IMR-90 (cell line): ENCODE results near the gene RECK. TPM values are rescaled to one million over a fixed set of nuclear protein-coding genes. Genes with fewer than 3 reads are reported as not detected.

ENCODE experiments used
- ATAC-seq: fragments of 200-7000 bp; cut with Tn5 transposase; 2 replicates; pipeline ENCODE4 v1.9.1; 2020; ENCODE audit warnings: low read depth, mild to moderate bottlenecking, moderate library complexity
- BruUV-seq: library from RNA; stranded (reverse); fragments of 400-500 nt; replicated peaks from 2 replicates; lab custom pipeline; 2021; lab: Mats Ljungman, UMichigan
- CTCF ChIA-PET: fragments of 300-600 bp; formaldehyde crosslinking; extraction: SDS; loops from one replicate; lab custom pipeline; 2021; ENCODE audit warnings: antibody characterized with exemption; lab: Yijun Ruan, JAX
- POLR2A ChIA-PET: fragments of 300-600 bp; sonication (Branson Sonifier 250); formaldehyde crosslinking; loops from one replicate; lab custom pipeline; 2022; ENCODE audit warnings: antibody characterized with exemption; ENCODE audit not compliant: unreplicated experiment; lab: Charles Lee
- DNase-seq: peaks from one replicate; pipeline ENCODE4 v3.0.0; 2013
- H2AFZ ChIP-seq: replicated peaks from 2 replicates; pipeline ENCODE3; 2013; ENCODE audit warnings: low read length, mild to moderate bottlenecking; ENCODE audit not compliant: poor library complexity
- H2AK5ac ChIP-seq: 2 replicates; pipeline ENCODE4 v1.6.1; 2013; ENCODE audit warnings: low read depth, low read length, inconsistent platforms
- H2AK9ac ChIP-seq: replicated peaks from 2 replicates; pipeline ENCODE3; 2013; ENCODE audit warnings: mild to moderate bottlenecking, low read depth, low read length, moderate library complexity; ENCODE audit not compliant: poor library complexity
- H2BK120ac ChIP-seq: 2 replicates; pipeline ENCODE4 v1.6.1; 2013; ENCODE audit warnings: low read depth, low read length, inconsistent platforms
- H2BK15ac ChIP-seq: 3 replicates; pipeline ENCODE4 v1.6.1; 2013; ENCODE audit warnings: low read depth, low read length, inconsistent platforms
- H2BK20ac ChIP-seq: 2 replicates; pipeline ENCODE4 v1.6.1; 2013; ENCODE audit warnings: low read depth, mild to moderate bottlenecking, inconsistent platforms, low read length, moderate library complexity
- H2BK5ac ChIP-seq: 2 replicates; pipeline ENCODE4 v1.6.1; 2013; ENCODE audit warnings: mild to moderate bottlenecking, low read depth, low read length, inconsistent platforms; ENCODE audit not compliant: poor library complexity, severe bottlenecking
- H3K14ac ChIP-seq: replicated peaks from 2 replicates; pipeline ENCODE4 v1.6.1; 2013; ENCODE audit warnings: low read depth, low read length, inconsistent platforms
- H3K18ac ChIP-seq: 2 replicates; pipeline ENCODE4 v1.6.1; 2013; ENCODE audit warnings: low read depth, low read length, control low read depth
- H3K23ac ChIP-seq: 2 replicates; pipeline ENCODE4 v1.6.1; 2013; ENCODE audit warnings: low read depth, low read length, inconsistent platforms
- H3K27ac ChIP-seq: 2 replicates; pipeline ENCODE4 v1.5.1; 2013; ENCODE audit warnings: mild to moderate bottlenecking, control low read depth, low read length; ENCODE audit not compliant: insufficient read depth
- H3K27me3 ChIP-seq: 2 replicates; pipeline ENCODE4 v1.6.1; 2013; ENCODE audit warnings: low read length; ENCODE audit not compliant: control insufficient read depth, insufficient read depth
- H3K36me3 ChIP-seq: 2 replicates; pipeline ENCODE4 v1.6.1; 2013; ENCODE audit warnings: low read length, mixed read lengths; ENCODE audit not compliant: control insufficient read depth, insufficient read depth
- H3K4ac ChIP-seq: 2 replicates; pipeline ENCODE4 v1.6.1; 2013; ENCODE audit warnings: low read depth, low read length, inconsistent platforms
- H3K4me1 ChIP-seq: 2 replicates; pipeline ENCODE4 v1.6.1; 2013; ENCODE audit warnings: low read length, mixed read lengths; ENCODE audit not compliant: control insufficient read depth, insufficient read depth
- H3K4me2 ChIP-seq: 2 replicates; pipeline ENCODE4 v1.6.1; 2013; ENCODE audit warnings: low read depth, mild to moderate bottlenecking, control low read depth, low read length, moderate library complexity
- H3K4me3 ChIP-seq: 2 replicates; pipeline ENCODE4 v1.5.1; 2013; ENCODE audit warnings: low read depth, mild to moderate bottlenecking, control low read depth, low read length, moderate library complexity; ENCODE audit not compliant: insufficient read depth
- H3K56ac ChIP-seq: 2 replicates; pipeline ENCODE4 v1.6.1; 2013; ENCODE audit warnings: low read length, inconsistent platforms; ENCODE audit not compliant: insufficient read depth; ENCODE audit errors: extremely low read depth
- H3K79me1 ChIP-seq, 2 experiments: 2 replicates each; pipeline ENCODE4 v1.6.1; 2013; ENCODE audit warnings: low read length in 2 of 2, inconsistent platforms in 1 of 2, low read depth in 1 of 2
- H3K9ac ChIP-seq: 2 replicates; pipeline ENCODE4 v1.6.1; 2013; ENCODE audit warnings: low read depth, low read length, control low read depth
- H3K9me1 ChIP-seq: 2 replicates; pipeline ENCODE4 v1.6.1; 2013; ENCODE audit warnings: low read length, inconsistent platforms; ENCODE audit not compliant: insufficient read depth
- H3K9me3 ChIP-seq: 2 replicates; pipeline ENCODE4 v1.6.1; 2013; ENCODE audit warnings: low read length; ENCODE audit not compliant: control insufficient read depth, insufficient read depth
- H4K20me1 ChIP-seq: 2 replicates; pipeline ENCODE4 v1.6.1; 2013; ENCODE audit warnings: low read length, inconsistent platforms; ENCODE audit not compliant: insufficient read depth
- H4K5ac ChIP-seq: 2 replicates; pipeline ENCODE4 v1.6.1; 2013; ENCODE audit warnings: mild to moderate bottlenecking, low read depth, low read length, control low read depth
- H4K8ac ChIP-seq, 2 experiments: 2 replicates each; pipeline ENCODE4 v1.6.1; 2013; ENCODE audit warnings: low read depth in 2 of 2, low read length in 2 of 2, control low read depth in 1 of 2, inconsistent platforms in 1 of 2
- H4K91ac ChIP-seq: 2 replicates; pipeline ENCODE4 v1.6.1; 2013; ENCODE audit warnings: low read depth, low read length, inconsistent platforms; ENCODE audit not compliant: insufficient read depth
- CEBPB ChIP-seq: IDR thresholded peaks from 2 replicates; pipeline ENCODE4 v1.6.1; 2012; ENCODE audit warnings: low read depth, low read length, improper control_type of control experiment
- POLR2A ChIP-seq: IDR thresholded peaks from 2 replicates; pipeline ENCODE4 v1.6.1; 2012; ENCODE audit warnings: mild to moderate bottlenecking, low read depth, low read length
- WGBS, 2 experiments: methylation state at CpG; one replicate each; pipeline versions ENCODE4 v1.1.5 to v1.1.7; 2013; ENCODE audit warnings: missing lambda C conversion rate in 2 of 2; ENCODE audit not compliant: insufficient read length in 1 of 2; ENCODE audit errors: extremely low coverage in 2 of 2; 5-methylcytosine and 5-hydroxymethylcytosine counted together
- dilution Hi-C: fragments of 300-500 bp; cut with HindIII; formaldehyde crosslinking; loops from one replicate; pipeline ENCODE4 v1.14.3; 2018; ENCODE audit warnings: low sequenced_read_pairs; ENCODE audit not compliant: unreplicated experiment
- in situ Hi-C: fragments of 300-500 bp; cut with MboI; formaldehyde crosslinking; loops from 3 replicates; pipeline ENCODE4 v1.14.3; 2019; ENCODE audit warnings: low sequenced_read_pairs, inconsistent platforms, mixed read lengths
- intact Hi-C: fragments of 100-400 bp; cut with micrococcal nuclease; formaldehyde crosslinking; loops from 2 replicates; pipeline ENCODE4 v1.10.0; 2022
- polyA plus RNA-seq, 3 experiments: library from polyadenylated mRNA; depleted of rRNA; stranded (reverse); fragments of >200 nt; gene quantifications; 2 replicates each; pipeline ENCODE4 v1.2.3, GENCODE V29; 2012; ENCODE audit warnings: low replicate concordance in 1 of 3
- total RNA-seq: library from RNA; depleted of rRNA; stranded (reverse); fragments of >200 nt; gene quantifications from 2 replicates; pipeline ENCODE4 v1.2.3, GENCODE V29; 2012

The RECK gene
- total and polyA plus RNA-seq, 2 of the 4 experiments (the other 2 are of a cell fraction) = 23.5 to 44.0 TPM

DNA sequence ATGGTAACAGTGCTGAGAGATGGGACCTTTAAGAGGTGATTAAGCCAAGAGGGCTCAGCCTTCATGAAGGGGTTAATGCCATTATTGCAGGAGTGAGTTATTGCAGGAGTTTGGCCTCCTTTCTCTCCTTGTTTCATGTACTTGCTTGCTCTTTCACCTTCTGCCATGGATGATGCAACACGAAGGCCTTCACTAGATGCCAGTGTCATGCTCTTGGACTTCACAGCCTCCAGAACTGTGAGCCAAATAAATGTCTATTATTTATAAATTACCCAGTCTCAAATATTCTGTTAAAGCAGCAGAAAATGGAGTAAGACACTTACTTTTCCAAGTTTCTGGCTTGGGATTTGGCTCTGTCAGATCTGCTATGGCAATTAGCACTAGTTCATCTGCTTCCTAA, 38.4 kb upstream of the RECK start:
- H3K4ac ChIP-seq = no peak overlapping the region
- no peak overlapping the region for H3K14ac ChIP-seq
- H4K20me1 ChIP-seq = no peaks in the 10 kb centered on the region
- no peak overlapping the region for H3K9ac ChIP-seq
- ATAC-seq = no peak
- H2BK20ac ChIP-seq = no peak overlapping the region
- no peak overlapping the region for H2BK120ac ChIP-seq
- H2AFZ ChIP-seq = no peak overlapping the region
- H3K9me1 ChIP-seq = no peaks in the 10 kb centered on the region
- no peak overlapping the region for H4K5ac ChIP-seq
- no peak overlapping the region for H2BK15ac ChIP-seq
- H4K8ac ChIP-seq = no peak overlapping the region
- no CpG with 5 or more reads among the region's 1 CpG for WGBS, 2 experiments
- peaks cover 3% of the 10 kb centered on the region for H3K4me1 ChIP-seq
- CTCF ChIA-PET = no interaction called here
- no peak overlapping the region for H2AK5ac ChIP-seq
- peaks cover 2% of the 10 kb centered on the region for H3K27me3 ChIP-seq
- intact Hi-C loops (loop anchor here (5.0 kb wide), 1 partner anchor 36 kb away; no protein-coding TSS in a partner anchor), dilution Hi-C loops (no loop called here), in situ Hi-C loops (no loop called here)
- H3K9me3 ChIP-seq = peaks cover 5% of the 10 kb centered on the region; the same call in 1 of the 2 replicates
- POLR2A ChIA-PET = no interaction called here
- H3K36me3 ChIP-seq = no peaks in the 10 kb centered on the region
- DNase-seq = no peak
- H3K23ac ChIP-seq = no peak overlapping the region
- no peak overlapping the region for H3K56ac ChIP-seq
- H3K4me2 ChIP-seq = no peak overlapping the region
- no peak overlapping the region for H3K18ac ChIP-seq
- TF ChIP-seq CEBPB = peak; percentile 5; the same call in 1 of the 2 replicates
- no peak for TF ChIP-seq POLR2A
- H3K27ac ChIP-seq = no peak overlapping the region
- H2AK9ac ChIP-seq = no peak overlapping the region
- H3K4me3 ChIP-seq = no peak overlapping the region
- BruUV-seq = no TSS peak
- no peaks in the 10 kb centered on the region for H3K79me1 ChIP-seq
- no peak overlapping the region for H2BK5ac ChIP-seq
- H4K91ac ChIP-seq = no peak overlapping the region
